HG03457 (cell line): ENCODE results near the gene CSTF3.
"Not testable (repeated sequence)": the region's sequence is repeated elsewhere in the genome, so short reads cannot be mapped to it uniquely, and the experiment has no call there.

Experiments
- ATAC-seq: cut with Tn5 transposase; IDR thresholded peaks from one replicate; pipeline ENCODE4 v1.9.1; 2021; ENCODE audit warnings: moderate number of reproducible peaks; ENCODE audit not compliant: unreplicated experiment

CSTF3 gene

DNA sequence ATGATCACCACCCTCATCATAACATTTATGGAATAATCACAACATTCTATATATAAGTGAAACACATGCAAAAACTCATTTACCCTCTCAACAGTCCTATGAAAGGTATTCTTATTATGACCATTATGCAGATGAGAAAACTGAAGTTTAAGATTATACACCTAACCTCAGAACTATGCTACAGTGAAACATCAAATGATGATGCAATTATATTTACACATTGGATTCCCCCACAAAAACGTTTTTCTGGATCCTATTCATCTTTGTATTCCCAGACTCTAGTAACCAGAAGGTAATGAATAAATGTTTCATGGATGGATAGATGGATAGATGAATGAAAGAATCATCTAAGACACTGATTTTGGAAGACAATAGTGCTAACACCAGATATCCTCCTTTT, 67.1 kb downstream of the CSTF3 start:
- ATAC-seq, result no peak

GRCh38 chr11:33089776-33090175, 71.5 kb downstream of the CSTF3 start:
- no peak for ATAC-seq

DNA sequence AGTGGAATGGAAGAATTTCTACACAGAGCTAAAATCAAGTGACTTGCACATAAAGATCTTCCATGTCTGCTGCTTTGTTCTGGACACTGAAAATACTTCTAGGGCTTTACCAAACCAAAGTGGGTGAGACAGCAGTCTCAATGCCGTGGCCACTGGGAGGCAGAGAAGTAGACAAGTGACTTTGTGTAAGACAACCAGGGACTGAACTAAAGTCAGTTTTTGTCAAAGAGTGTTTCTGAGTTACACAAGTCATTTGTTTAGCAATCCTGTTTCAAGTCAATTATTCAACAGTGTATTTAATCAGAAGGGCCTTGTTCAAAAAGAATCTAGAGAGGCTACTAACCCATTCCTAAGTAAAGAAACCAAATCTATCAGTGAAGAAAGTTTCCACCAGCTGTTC, 75.3 kb downstream of the CSTF3 start:
- ATAC-seq, result no peak

- no peak for ATAC-seq
Observed at GRCh38 chr11:33083918-33084317, 77.4 kb downstream of the CSTF3 start.

DNA sequence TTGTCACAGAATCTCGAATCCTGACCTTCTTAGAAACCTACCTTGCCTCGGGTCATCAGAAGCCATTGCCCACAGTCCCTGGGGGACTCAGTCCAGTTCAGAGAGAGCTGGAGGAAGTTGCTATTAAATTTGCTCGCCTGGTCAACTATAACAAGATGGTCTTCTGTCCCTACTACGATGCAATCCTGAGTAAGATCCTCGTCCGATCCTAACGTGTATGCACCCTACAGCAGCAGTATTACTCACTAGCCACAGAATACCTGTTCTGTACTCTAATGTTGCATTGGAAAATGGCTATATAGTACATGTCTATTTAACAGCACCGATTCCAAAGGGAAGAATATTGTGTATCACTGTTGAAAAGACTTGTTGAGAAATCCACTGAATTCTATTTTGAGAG, 88.8 kb downstream of the CSTF3 start:
- ATAC-seq, result no peak

DNA sequence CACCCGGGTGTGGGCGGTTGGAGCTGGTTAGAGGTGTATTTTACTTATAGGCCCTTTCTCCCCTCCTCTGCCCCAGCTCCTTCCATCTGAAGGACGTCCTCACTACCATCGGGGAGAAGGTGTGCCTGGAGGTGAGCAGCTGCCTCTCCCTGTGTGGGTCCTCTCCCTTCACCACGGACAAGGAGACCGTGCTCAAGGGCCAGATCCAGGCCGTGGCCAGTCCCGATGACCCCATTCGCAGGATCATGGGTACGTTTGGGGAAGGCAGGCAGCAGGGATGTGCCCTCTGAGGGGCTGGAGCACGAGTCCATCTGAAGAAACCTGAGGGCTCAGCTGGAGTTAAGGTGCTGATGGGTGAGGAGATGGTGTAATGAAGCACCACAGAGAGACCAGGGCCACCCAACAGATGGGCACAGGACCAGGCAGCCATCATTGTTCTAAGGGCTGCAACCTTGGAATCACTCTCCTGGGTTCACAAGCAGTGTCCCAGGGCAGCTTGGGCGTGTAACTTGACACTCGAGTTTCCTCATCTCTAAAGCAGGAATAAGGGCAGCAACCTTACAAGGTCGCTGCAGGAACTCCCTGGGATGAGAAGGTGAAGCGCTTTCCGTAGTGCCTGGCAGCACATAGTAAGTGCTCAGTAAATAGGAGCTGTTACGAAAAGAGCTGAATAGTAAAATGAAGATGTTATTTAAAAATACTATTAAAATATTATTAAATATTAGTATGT, 92.5 kb downstream of the CSTF3 start:
- no peak for ATAC-seq

- no peak for ATAC-seq
Observed at GRCh38 chr11:33067294-33067693, 94.0 kb downstream of the CSTF3 start.

DNA sequence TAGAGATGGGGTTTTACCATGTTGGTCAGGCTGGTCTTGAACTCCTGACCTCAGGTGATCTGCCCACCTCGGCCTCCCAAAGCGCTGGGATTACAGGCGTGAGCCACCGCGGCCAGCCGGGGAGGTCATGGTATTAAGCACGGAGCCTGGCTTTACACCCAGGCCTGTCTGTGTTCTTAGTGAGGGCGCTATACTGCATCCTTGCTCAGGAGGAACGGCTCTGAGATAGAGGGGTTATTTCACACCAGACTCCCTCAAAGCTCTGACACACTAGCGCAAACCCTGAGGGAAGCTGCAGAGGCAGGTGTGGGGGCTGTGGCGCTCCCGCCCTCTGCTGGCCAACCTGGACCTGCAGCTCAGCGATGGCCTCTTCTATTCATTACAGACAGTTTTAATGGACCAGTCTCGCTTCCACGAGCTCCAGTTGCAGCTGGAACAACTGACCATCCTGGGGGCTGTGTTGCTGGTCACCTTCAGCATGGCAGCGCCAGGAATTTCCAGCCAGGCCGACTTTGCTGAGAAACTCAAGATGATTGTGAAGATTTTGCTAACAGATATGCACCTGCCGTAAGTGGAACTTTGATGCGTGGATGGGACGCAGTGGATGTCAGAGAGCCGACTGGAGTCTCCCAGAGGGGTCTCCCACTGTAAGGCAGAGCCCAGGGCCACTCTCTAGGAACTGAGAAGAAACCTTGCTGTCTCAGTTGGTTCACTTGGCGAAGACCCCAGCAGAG, 95.7 kb downstream of the CSTF3 start:
- ATAC-seq, result no peak

- no peak for ATAC-seq
Observed at GRCh38 chr11:33064866-33065265, 96.4 kb downstream of the CSTF3 start.

GRCh38 chr11:33064033-33064825, 97.1 kb downstream of the CSTF3 start:
- no peak for ATAC-seq

- no peak for ATAC-seq
Observed at GRCh38 chr11:33063326-33063881, 97.9 kb downstream of the CSTF3 start.

GRCh38 chr11:33062137-33062536, 99.1 kb downstream of the CSTF3 start:
- no peak for ATAC-seq

DNA sequence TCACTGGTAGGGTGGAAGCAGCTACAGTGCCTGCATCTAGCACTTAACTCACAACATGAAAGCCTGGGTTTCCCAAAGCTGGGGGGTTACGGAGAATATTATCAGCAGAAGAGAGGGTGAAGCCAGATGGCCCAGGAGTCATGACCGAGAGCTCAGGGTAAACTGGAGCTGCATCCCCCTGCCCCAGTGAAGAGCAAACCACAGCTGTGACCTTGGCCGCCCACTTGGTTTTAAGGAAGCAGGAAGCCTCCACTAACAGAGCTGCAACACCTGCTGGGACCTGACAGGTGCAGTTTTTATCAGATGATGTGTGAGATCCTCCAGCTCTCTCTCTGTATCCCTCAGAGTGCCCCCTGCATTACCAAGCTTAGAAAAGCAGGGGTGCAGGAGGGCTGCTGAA, 101.0 kb downstream of the CSTF3 start:
- ATAC-seq, result no peak

- ATAC-seq, result no peak
Observed at GRCh38 chr11:33059331-33060007, 101.8 kb downstream of the CSTF3 start.

GRCh38 chr11:33057284-33057683, 104.0 kb downstream of the CSTF3 start:
- ATAC-seq, result no peak

DNA sequence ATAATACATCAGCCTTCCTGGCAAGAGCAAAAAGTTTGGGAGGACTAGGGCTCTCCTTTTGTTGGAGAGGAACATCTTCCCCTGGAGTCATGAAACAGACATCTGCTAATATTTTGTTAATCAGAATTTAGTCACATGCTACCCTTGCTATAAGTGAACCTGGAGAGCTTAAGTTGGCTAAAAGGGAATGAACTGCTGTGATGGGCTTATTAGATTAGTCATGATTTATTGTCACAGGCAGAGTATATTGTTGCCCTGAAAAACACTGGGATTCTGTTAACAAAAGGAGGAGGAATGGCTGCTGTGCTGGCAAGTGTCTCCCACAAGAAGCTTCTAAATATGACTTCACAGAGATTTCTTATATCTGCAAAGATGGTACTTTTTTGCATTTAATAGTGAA, 105.9 kb downstream of the CSTF3 start:
- no peak for ATAC-seq

GRCh38 chr11:33052231-33052630, 109.0 kb downstream of the CSTF3 start:
- no peak for ATAC-seq

DNA sequence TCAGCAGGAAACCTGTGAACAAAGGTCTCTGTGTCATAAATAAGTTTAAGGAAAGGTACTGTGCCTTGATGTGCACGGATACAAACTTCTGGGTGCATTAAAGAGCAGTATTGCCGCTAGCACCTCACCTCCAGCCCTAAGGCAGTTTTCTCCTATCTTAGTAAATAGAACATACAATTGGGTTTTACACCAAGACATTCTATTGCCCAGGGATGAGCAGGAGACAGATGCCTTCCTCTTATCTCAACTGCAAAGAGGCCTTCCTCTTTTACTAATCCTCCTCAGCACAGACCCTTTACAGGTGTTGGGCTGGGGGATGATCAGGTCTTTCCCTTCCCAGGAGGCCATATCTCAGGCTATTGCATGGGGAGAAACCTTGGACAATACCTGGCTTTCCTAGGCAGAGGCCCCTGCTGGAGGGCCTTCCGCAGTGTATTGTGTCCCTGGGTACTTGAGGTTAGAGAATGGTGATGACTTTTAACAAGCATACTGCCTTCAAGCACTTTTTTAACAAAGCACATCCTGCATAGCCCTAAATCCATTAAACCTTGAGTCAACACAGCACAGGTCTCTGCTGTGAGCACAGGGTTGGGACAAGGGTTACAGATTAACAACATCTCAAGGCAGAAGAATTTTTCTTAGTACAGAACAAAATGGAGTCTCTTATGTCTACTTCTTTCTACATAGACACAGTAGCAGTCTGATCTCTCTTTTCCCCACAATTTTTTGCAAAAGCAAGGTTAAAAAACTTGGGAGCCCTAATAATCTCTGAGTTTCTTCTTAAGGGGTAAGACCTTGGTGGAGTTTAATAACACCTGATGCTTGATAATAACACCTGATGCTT, 111.5 kb downstream of the CSTF3 start:
- not testable (repeated sequence) for ATAC-seq

DNA sequence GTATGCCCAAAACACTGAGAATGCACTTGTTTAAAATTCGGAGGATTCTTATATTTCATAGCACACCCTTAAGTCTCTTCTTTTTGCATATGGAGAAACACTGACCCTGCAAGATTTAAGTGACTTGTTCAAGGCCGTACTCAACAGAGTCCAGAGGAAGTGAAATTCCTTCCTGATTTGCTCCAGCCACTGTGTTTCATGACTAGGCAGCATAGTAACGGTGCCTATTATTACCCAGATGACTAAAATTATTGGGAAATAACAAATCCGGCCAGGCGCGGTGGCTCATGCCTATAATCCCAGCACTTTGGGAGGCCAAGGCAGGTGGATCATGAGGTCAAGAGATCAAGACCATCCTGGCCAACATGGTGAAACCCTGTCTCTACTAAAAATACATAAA, 112.6 kb downstream of the CSTF3 start:
- ATAC-seq, result not testable (repeated sequence)
